ENCODE measurements around the gene FABP2.
"Not testable (repeated sequence)": the region's sequence is repeated elsewhere in the genome, so short reads cannot be mapped to it uniquely, and the experiment has no call there.

Gene FABP2

DNA sequence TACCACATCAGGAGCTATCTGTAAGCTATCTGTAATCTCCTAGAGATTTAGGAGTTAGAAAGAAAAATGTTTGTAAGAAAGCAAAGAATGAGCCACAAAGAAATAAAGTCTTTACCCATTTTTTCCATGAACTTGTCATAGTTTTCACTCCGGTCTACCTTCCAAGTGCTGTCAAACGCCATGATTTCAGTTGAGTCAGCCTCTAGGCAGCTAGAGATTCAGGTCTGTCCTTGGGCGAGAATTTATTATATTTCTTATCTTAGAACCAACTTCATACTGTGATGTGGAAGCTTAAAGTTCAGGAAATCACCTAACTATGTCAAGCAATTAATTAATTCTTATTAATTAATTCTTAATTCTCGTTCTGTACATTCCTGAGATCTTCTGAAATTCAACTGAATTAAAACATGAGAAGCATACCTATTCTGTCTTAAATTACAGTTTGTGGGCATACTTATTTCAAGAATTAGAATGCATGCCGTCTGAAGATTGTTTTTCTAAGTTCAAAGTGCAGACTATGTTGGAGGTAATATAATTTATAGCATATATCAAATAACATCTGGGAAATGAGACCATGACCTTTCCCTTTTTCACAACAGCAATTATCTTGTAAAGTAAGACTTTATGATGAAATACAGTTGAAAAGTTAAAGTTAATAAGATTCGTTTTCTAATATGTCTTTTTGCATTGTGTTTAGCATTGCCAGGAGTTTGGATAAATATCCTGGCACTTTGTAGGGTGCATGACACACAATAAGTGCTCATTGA lies at the start of gene FABP2:
FABP2 (minus strand) TSS at position 218 of the 767 bp plus-strand sequence; CDS start at position 182, 36 bp downstream.
- TF ChIP-seq, protein P1, sequence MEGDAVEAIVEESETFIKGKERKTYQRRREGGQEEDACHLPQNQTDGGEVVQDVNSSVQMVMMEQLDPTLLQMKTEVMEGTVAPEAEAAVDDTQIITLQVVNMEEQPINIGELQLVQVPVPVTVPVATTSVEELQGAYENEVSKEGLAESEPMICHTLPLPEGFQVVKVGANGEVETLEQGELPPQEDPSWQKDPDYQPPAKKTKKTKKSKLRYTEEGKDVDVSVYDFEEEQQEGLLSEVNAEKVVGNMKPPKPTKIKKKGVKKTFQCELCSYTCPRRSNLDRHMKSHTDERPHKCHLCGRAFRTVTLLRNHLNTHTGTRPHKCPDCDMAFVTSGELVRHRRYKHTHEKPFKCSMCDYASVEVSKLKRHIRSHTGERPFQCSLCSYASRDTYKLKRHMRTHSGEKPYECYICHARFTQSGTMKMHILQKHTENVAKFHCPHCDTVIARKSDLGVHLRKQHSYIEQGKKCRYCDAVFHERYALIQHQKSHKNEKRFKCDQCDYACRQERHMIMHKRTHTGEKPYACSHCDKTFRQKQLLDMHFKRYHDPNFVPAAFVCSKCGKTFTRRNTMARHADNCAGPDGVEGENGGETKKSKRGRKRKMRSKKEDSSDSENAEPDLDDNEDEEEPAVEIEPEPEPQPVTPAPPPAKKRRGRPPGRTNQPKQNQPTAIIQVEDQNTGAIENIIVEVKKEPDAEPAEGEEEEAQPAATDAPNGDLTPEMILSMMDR (IDR thresholded peaks at IDR 0.05; ENCODE audit: low read depth, low read length), result no peak
- no peak for DNase-seq (ENCODE audit: extremely low read depth, low read depth)

DNA sequence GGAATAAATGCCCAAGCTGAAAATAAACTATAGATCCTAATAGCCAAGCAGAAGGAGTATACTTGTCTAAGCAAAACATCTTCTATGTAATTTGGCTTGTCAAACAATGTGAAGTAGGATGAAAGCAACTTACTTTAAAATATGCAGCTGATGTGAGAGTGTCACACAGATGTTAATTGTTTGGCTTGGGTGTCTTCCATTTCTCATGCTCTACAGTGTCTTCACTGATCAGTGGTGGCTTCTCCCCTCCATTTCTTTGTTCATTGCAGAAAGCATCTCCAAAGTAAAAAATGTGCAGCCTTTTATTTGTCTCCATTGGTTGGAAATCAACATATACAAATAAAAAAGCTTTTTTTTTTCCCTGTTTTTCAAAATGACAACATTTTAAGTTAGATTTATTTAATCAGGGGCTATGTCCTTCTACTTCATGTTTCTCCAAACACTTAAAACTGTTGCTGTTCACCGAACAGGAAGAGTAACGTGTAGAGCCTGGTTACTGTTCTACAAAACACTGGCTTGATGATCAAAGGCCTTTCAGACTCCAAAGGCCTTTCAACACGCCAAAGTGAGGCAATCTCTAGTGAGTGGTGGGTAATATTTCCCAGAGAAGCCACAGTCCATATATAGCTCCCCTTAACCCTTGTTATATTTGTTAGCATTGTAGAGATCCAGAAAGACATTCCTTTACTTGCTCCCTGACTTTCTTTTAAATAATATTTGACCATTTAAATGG lies 49.2 kb upstream of the FABP2 start:
- DNase-seq (ENCODE audit: extremely low read depth, low read depth), result not testable (repeated sequence)

DNA sequence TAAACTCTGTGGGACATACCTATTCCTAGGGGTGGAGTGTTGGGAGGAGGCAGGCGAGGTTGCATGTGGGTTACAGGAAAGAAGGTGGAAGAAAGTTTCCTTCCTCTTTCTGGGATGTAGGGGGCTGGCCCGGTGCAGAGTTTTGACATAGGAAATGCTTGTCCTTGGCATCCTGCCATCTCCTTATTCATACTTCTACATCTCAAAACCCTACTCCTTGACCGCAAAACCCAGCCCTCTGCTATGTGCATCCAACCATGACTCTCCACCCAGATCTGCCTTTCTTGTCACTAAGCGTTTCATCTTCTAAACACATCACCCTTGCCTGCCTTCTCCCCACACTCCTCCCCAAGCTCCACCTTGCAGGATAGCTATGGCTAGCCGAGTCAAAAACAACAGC lies 48.5 kb upstream of the FABP2 start:
- peak; percentile 0 for DNase-seq (ENCODE audit: extremely low read depth, low read depth)

DNA sequence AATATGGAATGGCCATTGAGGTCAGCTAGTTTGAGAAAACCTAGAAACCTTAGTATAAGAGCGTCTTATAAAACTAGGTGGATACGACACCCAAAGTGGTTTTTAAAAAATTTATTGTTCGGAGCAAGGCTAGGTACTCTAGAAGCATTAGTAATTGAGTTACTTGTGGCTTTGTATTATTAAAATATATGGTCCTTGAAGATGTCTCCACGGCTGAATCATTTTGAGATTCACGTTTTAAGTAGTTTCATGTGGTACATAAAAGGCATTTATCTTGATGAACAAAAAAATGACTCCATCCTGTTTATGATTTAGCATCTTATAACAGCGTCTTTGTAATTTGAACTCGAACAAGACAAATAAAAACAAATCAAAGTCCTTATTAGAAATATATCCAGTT lies 44.9 kb upstream of the FABP2 start:
- DNase-seq (ENCODE audit: extremely low read depth, low read depth), result not testable (repeated sequence)

DNA sequence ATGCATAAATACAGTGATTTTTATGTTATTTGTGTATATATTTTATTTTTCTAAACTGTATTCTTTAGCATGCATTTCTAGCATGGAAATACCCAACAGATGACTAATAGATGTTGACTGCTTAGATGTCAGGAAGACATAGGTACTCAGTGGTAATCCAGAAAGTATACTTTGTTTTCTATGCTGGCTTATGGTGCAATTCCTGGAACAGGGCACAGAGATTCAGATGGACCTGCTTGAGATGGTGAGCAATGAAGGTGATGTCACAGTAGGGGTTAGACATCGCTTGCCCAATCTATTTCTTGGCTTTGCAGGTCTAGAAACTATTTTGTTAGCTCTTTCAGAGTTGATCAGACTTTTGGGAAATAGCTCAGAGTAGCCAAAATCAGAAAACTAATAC lies 42.3 kb upstream of the FABP2 start:
- DNase-seq (ENCODE audit: extremely low read depth, low read depth), result not testable (repeated sequence)

DNA sequence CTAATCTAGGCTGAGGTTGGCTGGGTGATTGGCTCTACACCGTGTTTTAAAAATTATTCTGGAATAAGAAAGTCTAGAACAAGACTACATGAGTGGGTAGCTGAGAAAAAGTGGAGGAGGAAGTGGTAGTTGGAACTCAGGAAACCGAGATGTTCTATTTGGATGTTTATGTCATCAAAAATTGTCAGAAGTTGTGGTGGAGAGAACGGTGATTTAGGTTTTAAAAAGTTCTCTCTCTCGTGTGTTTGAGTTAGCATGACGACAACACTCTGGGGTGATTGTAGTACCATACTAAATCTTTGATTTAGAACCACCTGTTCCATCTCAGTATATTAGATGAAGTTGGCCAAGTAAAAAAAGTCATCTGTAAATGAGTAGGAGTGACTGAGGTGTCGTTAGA lies 41.4 kb upstream of the FABP2 start:
- DNase-seq (ENCODE audit: extremely low read depth, low read depth), result not testable (repeated sequence)

DNA sequence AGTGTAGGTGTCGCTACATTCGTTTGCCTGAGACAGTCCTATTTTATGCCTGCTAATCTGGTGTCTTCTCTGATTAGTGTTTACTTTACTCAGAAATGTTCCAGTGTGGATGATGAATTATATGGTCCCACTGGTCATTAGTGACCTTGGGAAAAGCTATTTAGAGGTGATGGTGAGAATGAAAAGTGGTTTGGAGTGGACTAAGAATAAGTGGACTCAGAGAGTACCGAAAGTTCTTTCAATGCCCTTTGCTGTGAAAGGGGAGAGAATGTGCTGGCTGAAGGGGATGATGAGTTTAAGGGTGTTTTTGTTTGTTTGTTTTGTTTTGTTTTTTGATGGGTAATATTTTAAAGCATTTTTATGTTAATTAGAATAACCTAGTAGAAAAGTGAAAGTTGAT lies 40.5 kb upstream of the FABP2 start:
- DNase-seq (ENCODE audit: extremely low read depth, low read depth), result not testable (repeated sequence)

DNA sequence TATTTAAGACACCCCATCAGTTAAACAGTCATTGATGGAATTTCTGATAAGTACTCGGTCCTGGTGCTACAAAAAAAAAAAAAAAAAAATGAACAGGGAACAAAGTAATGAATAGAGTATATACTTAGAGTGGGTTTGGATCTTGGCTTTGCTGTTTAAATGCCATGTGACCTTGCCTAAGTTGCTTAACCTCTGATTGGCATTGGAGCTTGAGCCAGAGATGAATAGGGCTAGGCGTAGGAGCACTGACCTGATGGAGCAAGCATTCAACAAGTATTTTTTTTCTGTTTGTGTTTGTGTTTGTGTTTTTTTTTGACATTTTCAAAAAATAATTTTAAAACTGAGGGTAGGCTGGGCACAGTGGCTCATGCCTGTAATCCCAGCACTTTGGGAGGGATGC lies 37.9 kb upstream of the FABP2 start:
- not testable (repeated sequence) for DNase-seq (ENCODE audit: extremely low read depth, low read depth)

DNA sequence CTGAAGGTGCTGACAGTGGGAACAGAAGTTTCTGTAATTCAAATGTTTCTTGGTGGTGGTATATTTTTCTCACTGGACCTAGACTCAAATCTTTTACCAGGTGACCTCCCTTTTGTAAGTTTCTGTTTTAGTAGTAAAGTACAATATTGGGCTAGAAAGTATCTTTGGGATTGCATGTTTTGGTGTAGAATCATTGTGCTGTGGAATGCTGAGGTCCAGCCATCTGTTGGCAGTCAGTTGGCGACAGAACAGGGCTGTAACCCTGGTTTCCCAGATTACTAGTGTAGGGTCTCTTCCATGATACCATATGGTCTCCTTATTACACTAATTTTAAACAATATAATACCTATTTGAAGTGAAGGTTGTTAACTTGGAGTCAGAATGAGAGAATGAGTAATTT lies 34.9 kb upstream of the FABP2 start:
- DNase-seq (ENCODE audit: extremely low read depth, low read depth), result not testable (repeated sequence)

DNA sequence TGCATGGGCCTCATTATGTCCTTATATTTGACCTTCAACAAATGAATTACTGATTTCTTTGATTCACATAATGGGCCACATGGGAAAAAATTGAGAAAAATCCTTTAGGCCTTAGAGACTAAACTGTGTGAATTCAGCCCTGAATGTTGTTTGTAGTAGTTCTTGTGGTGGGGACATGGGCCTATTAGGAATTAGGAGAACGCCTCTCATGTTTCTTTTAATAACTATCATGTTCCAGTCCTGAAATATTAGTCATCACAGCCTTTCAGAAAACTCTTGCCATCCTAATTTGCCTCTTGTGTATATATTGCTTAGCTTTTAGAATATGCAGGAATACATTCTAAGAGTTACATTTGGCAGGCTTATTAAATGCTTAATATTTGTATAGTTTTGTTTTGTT lies 34.1 kb upstream of the FABP2 start:
- not testable (repeated sequence) for DNase-seq (ENCODE audit: extremely low read depth, low read depth)

DNA sequence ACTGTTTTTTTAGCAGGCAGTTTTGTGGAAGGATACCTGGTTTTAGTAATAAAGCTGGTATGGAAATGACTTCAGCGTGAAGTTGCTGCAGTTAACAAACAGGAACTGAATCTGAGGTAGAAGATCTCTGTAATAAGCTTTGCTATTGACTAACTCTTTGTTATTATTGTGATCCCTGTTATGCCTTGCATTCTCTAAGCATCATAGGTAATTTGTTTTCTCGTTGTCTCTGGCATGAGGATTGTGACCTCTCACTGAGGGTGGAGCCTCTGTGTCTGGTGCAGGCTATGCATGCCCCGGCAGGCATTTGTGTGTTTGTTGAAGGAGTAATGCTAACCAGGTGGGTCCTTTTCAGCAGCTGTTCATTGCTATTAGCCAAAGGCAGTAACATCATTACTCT lies 31.4 kb upstream of the FABP2 start:
- DNase-seq (ENCODE audit: extremely low read depth, low read depth), result not testable (repeated sequence)

DNA sequence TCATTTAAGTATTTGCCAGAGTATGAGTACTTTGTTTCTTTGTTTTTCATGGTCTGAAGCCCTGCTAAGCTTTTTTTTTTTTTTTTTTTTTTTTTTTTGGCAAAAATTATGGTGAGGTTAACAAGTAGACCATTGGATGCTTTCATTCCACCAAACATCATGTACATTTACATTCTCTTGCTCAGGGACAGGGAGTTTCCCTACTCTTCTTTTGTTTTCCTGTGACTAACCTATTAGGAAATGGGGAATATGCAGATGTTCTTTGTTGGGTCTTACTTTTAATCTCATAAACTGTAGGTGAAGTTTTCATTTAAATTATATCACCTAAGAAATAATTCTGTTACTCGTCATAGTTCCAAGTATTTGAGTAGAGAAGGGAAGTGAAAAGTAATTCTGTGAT lies 26.2 kb upstream of the FABP2 start:
- not testable (repeated sequence) for DNase-seq (ENCODE audit: extremely low read depth, low read depth)

DNA sequence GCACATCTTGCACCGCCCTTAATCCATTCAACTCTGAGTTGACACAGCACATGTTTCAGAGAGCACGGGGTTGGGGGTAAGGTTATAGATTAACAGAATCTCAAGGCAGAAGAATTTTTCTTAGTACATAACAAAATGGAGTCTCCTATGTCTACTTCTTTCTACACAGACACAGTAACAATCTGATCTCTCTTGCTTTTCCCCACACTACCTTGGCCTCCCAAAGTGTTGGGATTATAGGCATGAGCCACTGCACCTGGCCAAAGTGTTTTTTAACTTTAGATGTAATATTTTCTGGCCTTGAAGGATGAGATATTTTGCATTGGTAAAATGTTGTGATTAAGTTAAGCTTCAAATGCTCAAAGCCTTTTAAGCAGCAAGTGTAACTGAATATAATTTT lies 21.4 kb upstream of the FABP2 start:
- DNase-seq (ENCODE audit: extremely low read depth, low read depth), result not testable (repeated sequence)

DNA sequence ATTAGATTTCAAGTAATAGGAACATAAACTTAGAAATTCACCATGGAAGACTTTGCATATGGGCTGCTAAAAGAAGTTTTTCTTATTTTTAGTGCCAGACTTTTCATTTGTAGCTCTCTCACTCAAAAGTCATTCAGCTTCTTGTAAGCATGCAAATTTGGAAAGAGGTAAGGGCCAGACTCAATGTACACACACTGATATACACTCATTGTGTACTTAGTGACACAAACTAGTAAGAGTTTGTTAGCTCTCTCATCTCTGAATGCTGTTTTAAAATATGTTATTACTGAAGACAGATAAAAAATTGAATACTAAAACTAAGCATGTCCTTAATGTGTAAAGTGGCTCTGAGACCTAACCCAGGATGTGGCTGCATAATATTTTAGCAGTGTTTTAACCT lies 18.0 kb upstream of the FABP2 start:
- not testable (repeated sequence) for DNase-seq (ENCODE audit: extremely low read depth, low read depth)

DNA sequence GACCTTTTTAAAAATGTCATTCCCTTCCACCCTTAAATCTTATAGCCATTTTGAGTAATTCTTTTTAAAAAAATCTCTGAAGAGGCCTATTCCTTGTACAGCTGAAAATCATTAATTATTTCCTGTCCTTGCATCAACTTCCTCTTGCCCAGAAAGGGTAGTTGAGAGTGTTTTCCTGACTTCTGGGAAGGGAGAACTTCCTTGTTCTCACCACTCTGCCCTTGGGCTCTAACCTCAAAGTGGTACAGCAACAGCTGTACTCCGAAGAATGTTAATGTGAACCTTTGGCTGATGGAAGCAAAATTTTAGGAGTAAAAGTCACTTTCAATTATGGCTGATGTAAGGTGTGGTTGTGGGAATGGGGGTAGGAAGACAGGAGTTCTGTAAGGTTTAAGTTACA lies 15.1 kb upstream of the FABP2 start:
- DNase-seq (ENCODE audit: extremely low read depth, low read depth), result peak; percentile 16
- TF ChIP-seq, protein P1 (IDR thresholded peaks at IDR 0.05; ENCODE audit: low read depth, low read length), result no peak

DNA sequence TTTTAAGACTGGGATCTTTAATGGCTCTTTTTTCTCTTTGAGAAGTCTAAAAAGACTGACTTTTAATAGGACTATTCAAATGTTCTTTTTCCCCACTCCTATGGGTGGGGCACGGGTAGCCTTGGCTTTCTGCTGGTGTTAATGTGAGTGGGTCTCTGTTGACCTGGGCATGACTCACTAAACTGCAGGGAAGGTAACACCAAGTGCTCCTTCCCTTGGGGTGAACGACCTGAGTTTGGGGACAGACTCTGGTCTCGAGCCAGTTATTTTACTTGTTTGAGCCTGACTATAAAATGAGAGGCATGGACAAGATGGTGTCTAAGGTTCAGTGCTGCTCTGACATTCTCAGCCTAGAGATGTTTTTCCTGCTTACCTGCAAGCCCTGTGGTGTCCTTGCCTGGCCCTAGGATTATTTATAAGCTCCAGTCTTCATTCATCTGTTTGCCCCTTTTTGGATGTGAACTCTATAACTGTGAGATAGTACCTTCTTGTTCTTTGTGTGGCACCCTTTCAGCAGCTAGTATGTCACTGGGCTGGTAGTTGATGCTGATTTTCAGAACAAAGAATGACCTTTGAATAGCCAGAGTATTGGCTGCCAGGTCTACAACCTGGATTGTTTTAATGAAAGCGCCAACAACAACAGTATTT lies 14.5 kb upstream of the FABP2 start:
- DNase-seq (ENCODE audit: extremely low read depth, low read depth), result not testable (repeated sequence)
